LHCN-M2 (cell line): Measurements from ENCODE around the gene RGCC. TPM values are rescaled to one million over a fixed set of nuclear protein-coding genes. Genes with fewer than 3 reads are reported as not detected.
"Not testable (repeated sequence)": the region's sequence is repeated elsewhere in the genome, so short reads cannot be mapped to it uniquely, and the experiment has no call there.

Experiments
- DNase-seq: peaks from one replicate; pipeline ENCODE4 v3.0.0-alpha.2; 2012; ENCODE audit warnings: low read depth
- total RNA-seq: library from RNA; depleted of rRNA; stranded (reverse); fragments of >200 nt; gene quantifications from 2 replicates; pipeline ENCODE4 v1.2.3, GENCODE V29; 2014

The RGCC gene
- total RNA-seq, 1 experiment from 2014 or later = 3.2 TPM

GRCh38 chr13:41490371-41491015 is 33.1 kb downstream of the RGCC start:
- no peak for DNase-seq

GRCh38 chr13:41491436-41491835 is 34.1 kb downstream of the RGCC start:
- DNase-seq = no peak

- DNase-seq = no peak
Observed at GRCh38 chr13:41492432-41493260, 35.3 kb downstream of the RGCC start.

GRCh38 chr13:41494202-41494601 is 36.9 kb downstream of the RGCC start:
- DNase-seq = no peak

- no peak for DNase-seq
Observed at GRCh38 chr13:41495044-41495443, 37.7 kb downstream of the RGCC start.

GRCh38 chr13:41496420-41497234 is 39.3 kb downstream of the RGCC start:
- peak; percentile 30 for DNase-seq

GRCh38 chr13:41497436-41497835 is 40.1 kb downstream of the RGCC start:
- DNase-seq = no peak

- DNase-seq = no peak
Observed at GRCh38 chr13:41499452-41499851, 42.1 kb downstream of the RGCC start.

GRCh38 chr13:41500511-41500910 is 43.2 kb downstream of the RGCC start:
- peak; percentile 40 for DNase-seq

- no peak for DNase-seq
Observed at GRCh38 chr13:41501281-41501680, 43.9 kb downstream of the RGCC start.

- no peak for DNase-seq
Observed at GRCh38 chr13:41502031-41502430, 44.7 kb downstream of the RGCC start.

- DNase-seq = no peak
Observed at GRCh38 chr13:41502673-41503072, 45.3 kb downstream of the RGCC start.

- DNase-seq = no peak
Observed at GRCh38 chr13:41503356-41503755, 46.0 kb downstream of the RGCC start.

GRCh38 chr13:41504657-41505056 is 47.3 kb downstream of the RGCC start:
- not testable (repeated sequence) for DNase-seq

- DNase-seq = peak; percentile 90
Observed at GRCh38 chr13:41505209-41505835, 48.0 kb downstream of the RGCC start.

- DNase-seq = no peak
Observed at GRCh38 chr13:41506312-41506711, 49.0 kb downstream of the RGCC start.

GRCh38 chr13:41509971-41510370 is 52.6 kb downstream of the RGCC start:
- DNase-seq = no peak

- DNase-seq = no peak
Observed at GRCh38 chr13:41511827-41512226, 54.5 kb downstream of the RGCC start.

- no peak for DNase-seq
Observed at GRCh38 chr13:41512441-41512840, 55.1 kb downstream of the RGCC start.

GRCh38 chr13:41513600-41513999 is 56.2 kb downstream of the RGCC start:
- no peak for DNase-seq

GRCh38 chr13:41514853-41515395 is 57.6 kb downstream of the RGCC start:
- DNase-seq = no peak
